Fibroblast of the conjunctiva (primary cell): ENCODE data around the gene MORN4.
"Not testable (repeated sequence)": the region's sequence is repeated elsewhere in the genome, so short reads cannot be mapped to it uniquely, and the experiment has no call there.

Source experiments
- DNase-seq: peaks from one replicate; pipeline ENCODE4 v3.0.0-alpha.2; 2010; ENCODE audit warnings: low read depth

Gene MORN4

DNA sequence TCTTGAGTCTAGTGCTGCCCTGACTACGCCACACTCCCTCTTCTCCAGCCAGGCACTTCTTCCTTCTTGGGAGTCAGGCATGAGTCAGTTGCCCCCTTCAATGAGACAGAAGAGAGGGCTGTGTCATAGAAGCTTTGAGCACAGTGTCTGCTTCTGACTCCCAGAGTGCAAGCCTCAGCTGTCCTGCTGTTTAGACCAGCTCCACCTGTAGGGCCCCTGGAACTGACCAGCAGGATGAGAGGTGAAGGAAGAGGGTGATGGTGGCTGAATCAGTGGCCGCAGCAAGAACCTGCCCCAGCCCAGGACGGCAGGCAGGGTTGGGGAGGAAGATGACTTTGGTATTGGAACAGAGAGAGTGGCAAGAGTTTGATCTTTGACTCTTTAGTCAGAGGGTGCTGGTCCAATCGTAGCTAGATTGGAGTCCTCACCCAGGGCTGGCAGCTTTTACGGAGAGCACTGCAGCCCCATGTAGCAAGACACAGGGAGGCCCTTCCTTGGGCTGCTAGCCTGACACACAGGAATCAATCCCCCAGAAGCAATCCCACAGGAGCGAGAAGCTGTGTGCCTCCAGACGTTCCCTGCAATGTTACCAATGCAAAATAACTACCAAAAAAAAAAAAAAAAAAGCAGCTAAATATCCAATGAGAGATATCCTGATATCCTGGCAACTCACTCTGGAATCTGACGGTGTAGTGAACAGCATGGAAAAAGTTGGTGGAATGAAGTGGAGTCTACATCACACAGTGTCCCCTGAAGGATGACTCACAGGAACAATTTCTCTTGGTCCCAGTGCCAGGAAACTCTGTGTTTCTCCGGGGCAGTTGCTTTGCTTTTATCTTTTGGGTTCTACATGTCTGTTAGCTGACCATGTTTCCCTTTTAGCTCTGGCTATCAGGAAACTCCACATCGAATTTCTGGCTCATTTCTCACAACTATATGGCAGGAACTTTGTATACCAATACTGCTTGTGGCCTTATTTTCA, 36.9 kb downstream of the MORN4 start:
- DNase-seq = peak; percentile 52

DNA sequence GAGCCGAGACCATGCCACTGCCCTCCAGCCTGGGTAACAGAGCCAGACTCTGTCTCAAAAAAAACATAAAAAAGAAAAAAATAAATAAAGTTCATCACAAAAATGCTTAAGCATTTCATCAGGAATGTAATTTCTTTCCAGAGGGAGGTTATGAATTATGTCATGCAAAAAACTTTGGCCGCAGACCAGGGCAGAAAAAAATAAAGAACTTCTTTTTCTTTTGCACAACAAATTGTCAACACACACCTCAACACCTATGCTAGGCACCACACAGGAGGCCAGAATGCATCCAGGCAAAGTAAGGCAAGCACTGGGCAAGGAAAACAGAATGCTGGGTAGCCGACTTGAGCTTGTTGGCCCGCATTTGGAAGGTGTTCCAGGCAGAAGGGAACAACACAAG, 39.9 kb downstream of the MORN4 start:
- DNase-seq = no peak

DNA sequence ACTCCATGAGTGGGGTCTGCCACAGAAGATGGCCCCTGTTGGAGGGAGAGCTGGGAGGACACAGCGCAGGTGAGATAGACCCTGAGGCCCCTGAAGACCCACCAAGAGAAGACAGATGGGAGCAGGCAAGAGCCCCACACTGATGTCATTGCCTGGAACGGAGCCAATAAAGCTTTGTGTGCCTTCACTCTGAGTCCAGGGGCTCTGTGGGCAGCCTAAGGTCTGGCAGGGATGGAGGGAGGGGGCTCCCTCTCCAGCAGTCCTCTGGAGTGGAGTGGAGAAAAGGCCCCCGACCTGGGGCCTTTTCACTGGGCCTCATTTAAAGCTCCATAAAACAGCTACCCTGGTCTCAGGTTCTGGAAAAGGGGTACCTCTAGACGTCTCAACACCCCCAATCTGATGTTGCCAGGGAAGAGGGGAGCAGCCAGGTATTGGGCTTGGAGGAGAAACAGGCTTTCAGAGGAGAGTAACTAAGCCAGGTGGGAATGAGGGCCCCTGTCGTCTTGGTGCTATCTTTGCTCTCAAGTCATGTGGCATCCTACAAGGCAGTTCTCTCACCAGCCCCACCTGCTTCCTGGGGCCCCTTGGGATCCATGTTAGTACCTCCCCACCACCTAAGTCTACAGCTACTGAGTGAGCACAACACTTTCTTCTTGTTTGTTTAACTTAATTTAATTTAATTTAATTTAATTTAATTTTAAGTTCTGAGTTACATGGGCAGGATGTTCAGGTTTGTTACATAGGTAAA, 42.4 kb downstream of the MORN4 start:
- no peak for DNase-seq

DNA sequence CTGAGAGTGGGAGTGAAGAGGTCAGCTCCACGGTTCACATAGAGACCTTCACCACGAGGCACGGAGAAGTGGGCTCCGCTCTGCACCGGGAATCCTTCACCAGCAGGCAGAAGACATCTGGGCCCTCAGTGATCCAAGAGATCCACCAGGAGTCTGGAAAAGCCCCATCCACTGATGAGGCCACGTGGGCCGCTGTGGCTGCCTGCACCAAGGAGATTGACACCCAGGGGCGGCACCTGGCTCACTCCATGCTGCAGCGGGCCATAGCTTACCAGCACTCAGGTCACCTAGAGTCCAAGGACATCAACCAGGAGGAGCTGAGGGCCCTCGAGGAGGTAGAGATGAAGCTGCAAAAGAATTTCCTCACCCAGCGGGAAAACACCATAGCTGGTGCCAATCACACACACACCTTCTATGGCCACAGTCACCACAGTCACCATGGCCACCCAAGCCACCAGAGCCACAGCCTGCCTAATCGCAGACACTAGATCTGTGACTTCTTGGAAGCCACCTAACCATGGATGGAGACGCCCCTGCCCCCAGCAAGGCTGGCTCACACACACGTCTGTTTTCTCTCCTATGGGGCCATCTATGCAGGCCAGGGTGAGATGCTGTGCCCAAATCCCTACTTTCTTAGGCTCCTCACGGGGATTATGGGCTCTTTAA, 43.1 kb downstream of the MORN4 start:
- no peak for DNase-seq

DNA sequence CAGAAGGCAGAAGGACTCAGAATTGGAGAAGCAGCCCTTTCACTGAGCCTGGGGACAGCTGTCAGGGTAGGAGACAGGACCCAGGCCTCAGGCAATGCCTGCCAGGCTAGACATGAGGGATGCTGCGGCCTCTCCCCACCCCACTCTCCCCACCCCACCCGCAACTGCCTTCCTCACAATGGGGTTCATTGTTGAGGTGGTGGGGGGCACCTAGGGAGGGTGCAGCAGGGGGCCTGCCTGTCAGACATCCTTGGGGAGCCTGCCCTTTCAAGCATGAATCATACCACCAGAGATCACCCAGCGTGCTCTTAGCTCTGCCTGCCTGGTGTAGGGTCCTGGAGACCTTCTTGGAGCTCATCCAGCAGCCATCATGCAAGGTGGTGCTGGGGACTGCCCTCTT, 43.8 kb downstream of the MORN4 start, which contains the start of gene C10orf62:
Gene C10orf62 (plus strand): TSS at position 243 of the 400 bp plus-strand sequence. CDS start 177 bp downstream, outside the sequence.
- DNase-seq = no peak

DNA sequence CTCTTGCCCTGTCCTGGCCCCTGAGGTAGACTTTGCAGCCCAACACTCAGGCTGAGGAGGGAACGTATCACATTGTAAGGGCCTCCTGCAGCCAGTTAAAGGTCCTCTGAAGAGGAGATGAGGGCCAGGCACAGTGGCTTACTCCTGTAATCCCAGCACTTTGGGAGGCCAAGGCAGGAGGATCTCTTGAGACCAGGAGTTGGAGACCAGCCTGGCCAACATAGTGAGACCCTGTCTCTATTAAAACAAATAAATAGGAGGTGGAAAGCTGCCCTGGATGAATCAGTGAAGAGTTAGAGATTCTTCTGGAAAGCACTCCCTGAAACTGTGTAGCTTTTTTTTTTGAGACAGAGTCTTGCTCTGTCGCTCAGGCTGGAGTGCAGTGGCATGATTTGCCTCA, 46.1 kb downstream of the MORN4 start:
- no peak for DNase-seq

DNA sequence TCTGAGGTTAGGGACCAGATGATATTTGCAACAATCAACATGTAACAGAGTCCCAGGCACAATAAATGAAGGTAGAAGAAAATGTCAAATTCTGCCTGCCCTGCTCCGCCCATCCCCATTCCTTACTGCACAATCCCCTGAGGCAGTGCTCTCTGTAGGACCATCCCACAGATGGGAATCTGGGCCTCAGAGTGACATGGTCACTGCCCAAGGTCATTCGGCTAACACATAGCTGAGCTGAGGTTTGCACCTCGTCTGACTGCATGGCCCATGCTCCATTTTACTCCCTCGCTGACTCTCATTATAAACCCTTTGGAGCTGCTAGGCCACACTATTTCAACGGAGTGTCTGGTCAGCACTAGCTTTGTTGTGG, 47.9 kb downstream of the MORN4 start:
- no peak for DNase-seq

DNA sequence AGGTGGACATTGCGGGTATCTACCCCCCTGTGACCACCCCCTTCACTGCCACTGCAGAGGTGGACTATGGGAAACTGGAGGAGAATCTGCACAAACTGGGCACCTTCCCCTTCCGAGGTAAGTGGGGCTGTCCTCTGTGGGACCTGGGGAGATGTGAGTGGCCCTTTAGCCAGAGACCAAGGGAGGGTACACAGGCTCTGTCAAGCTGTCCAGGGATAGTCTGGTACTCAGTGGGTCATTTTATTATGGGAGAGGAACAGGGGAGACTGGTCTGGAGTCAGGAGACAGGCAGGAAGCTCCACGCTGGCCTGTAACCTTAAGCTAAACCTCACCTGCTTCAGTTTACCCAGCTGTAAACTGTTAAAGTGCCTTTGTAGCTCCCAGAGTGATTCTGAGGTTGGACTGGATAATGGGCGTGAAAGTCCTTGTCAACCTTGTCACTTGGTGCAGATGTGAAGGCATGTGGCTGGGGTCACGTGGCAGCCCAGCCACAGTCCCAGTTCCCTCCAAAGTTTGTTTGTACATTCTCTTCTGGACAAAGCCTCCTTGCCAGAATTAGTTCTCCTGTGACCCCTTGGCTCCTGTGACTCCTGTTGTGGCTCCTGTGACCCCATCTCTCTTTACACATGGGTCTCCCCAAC, 48.4 kb downstream of the MORN4 start:
- DNase-seq = no peak

DNA sequence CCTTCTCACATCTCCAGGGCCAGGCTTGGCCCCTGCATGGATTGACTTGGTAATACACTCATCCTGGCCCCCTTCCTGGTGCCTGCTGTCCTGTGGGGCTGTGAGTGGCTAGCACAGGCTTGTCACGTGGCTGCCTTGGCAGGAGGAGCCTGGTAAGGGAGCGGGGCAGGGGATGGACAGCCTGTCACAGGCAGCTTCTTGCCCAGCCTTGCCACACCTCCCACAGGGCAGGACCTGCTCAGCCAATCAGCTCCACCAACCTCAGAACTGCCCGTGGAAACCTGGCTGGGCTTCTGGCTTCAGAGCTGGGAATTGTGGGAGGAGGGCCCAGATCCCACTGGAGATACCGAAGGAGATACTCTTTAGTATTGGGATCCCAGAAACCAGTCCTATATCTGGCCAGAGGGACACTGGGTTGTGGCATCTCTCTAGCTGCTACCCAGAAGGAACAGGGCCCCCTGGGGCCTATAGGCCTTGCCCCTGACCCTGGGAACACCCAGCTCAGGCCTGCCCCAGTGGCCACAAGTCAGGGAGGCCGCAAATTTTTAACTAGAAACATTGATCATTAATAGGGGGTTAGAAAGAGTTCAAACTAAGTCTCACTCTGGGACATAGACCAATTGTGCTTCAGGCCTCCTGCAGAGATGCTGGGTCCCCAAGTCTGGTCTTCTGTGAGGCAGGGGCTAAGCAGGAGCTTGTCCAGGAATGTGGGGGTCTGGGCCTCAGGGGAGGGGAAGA, 49.1 kb downstream of the MORN4 start, which contains the start of gene HOGA1:
Gene HOGA1 (plus strand): TSS at position 330 of the 738 bp plus-strand sequence. CDS start 315 bp downstream, at position 645.
- DNase-seq = peak; percentile 65

DNA sequence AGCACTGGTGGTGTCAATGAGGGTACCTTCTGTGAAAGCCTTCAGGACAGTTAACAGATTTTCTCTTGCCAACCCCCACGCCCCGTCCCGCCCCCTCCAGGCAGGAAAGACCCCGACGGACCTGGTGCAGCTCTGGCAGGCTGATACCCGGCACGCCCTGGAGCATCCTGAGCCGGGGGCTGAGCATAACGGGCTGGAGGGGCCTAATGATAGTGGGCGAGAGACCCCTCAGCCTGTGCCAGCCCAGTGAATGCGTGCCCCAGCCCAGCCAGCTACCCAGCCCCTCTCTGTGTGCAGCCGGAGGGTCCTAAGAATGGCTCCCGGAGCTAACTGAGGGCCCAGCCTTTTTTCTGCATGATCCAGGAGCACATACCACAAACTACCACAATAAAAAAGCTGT, 49.8 kb downstream of the MORN4 start:
- DNase-seq = no peak

DNA sequence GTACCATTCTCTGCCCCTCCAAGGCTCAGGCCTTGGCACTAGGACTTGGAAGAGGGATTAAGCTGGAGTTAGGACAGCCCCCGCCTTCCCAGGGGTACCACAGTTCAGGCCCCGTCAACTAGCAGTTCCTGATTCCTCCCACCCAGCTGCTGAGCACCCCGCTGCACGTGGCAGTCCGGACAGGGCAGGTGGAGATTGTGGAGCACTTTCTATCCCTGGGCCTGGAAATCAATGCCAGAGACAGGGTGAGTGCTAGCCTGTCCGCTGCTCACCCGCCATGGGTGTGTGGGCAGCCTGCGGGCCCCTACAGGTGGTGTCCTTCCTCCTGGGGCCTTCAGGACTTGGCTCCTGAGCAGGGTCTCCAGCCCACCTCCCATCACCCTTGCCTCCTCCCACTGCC, 51.1 kb downstream of the MORN4 start:
- no peak for DNase-seq

DNA sequence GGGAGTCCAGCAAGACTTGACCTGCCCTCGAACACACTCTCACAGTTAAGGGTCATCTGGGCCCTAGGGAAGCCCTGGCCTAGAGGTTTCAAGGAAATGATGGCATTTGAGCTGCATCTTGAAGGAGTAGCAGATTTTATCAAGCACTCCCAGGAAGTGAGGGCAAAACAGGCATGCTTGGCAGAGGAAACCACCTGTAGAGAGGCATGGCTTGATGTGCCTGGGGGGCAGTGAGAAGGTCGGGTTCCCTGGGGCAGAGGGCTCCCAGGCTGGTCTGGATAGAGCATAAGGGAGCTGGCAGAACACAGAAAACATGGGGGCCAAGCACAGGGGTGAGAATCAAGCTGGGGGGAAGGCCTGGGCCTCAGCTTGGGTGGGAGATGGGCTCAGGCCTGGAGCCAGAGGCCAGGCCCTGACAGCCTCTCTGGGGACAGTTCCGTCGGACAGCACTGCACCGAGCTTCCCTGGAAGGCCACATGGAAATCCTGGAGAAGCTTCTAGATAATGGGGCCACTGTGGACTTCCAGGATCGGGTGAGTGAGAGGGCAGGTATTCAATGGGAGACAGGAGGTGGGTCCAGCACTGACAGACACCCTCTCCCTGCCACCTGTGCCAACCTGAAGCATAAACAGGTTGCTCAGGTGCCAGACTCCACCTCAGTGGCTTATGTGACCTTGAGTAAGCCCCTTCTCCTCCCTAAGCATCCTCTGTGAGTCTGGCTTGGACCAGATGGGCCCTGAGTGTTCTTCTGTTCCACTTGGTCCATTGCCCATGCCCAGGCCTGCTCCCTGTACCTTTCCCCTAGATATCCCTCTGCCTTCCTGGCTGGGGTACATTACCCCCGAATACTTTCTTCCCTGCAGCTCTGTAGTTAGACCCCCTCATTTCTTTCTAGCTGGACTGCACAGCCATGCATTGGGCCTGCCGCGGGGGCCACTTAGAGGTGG, 52.6 kb downstream of the MORN4 start:
- no peak for DNase-seq

DNA sequence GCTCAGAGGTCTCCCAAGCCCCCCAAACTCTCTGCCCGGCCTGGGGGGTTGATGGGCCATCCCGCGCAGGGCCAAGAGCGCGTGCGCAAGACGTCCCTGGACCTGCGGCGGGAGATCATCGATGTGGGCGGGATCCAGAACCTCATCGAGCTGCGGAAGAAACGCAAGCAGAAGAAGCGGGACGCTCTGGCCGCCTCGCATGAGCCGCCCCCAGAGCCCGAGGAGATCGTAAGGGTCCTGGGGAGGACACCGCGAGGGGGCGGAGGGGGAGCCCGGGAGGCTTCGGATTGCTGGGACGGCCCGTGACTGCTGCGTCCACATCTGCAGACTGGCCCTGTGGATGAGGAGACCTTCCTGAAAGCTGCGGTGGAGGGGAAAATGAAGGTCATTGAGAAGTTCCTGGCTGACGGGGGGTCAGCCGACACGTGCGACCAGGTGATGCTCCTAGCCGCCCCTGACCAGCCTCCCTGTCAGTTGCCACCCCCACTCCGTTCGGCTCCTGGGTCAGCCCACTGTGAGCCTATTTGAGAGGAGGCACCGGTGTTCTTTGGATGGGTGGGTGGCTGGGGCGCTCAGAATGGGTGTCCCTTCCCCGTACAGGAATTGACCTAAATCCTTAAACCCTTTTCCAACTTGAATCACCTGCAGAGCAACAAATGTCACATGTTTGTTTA, 55.0 kb downstream of the MORN4 start:
- DNase-seq = no peak

DNA sequence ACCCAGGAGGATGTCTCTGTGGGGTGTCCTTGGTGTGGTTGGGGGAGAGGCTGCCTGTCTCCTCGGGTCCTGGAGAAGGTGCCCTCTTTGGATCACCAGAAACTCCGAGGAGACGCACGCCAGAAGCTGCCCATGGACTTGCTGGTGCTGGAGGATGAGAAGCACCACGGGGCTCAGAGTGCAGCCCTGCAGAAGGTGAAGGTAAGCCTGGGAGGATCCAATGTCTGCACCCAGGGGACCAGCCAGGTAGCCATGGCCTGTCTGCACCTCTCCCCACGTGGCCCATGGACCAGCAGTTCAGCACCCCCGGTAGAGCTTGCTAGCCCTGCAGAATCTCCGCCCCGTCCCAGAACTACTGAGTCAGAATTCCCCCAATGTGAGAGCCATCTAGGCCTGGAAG, 55.6 kb downstream of the MORN4 start:
- DNase-seq = no peak

DNA sequence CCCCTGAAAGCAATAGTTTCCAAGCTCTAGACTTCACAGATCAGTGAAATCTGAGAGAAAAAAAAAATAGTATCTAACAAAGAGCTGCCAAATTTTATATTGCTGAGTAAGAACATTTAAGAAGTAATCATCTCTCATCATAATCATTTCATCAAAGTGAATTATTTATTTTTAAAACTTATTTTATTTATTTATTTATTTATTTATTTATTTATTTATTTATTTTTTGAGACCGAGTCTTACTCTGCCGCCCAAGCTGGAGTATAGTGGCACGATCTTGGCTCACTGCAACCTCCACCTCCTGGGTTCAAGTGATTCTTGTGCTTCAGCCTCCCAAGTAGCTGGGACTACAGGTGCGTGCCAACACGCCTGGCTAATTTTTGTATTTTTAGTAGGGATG, 56.8 kb downstream of the MORN4 start:
- DNase-seq = not testable (repeated sequence)

DNA sequence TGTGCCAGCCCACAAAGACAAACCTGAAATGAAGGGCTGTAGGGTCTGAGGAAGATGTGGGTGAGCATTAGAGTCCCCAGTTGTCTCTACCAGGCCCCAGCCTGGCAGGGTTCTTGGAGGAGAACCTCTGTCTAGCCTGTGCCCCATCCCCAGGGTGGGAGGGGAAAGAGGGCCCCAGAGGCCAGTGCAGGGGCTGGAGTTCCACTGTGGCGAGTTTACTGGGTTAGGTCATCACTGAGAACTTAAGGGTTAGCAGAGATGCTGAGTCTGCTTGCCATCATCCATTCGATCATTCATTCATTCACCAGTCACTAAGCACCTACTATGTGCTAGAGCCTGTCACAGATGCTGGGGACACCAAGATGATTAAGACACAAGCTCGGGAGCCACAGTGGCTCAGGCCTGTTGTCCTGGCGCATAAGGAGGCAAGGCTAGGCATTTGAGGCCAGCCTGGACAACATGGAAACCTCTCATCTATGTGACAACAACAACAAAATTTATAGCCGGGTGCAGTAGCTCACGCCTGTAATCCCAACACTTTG, 58.1 kb downstream of the MORN4 start:
- no peak for DNase-seq

DNA sequence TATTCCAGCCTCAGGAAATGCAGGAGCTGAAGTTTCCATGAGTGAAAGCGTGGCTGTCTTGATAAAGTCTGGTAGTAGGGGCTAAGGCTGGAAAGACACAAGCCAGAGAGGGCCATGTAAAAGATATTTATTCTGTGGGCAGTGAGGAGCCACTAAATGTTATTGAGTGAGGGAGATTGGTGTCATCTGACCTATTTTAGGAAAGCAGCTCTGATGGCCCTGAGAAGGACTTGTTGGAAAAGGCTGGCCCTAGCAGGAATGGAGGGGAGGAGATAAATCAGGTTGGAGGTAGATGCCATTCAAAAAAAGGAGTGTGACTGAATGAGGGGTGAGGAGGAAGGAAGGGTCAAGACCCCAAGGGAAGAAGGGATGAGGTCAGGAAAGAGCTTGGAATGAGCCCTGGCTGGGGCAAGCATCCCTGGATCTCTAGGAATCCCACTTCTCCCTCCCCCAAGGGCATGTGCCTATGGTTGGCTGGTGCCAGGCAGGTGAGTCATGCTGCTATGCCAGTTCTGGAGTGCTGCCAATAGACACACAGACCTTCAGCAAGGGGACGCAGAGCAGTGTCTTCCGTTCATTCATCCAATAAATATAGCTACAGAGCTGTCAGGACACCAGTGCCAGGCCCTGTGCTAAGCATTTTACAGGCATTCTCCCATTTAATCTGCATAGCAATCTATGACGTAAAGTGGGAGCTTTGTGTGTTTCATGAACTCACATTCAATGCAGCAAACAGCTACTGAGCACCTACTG, 58.8 kb downstream of the MORN4 start:
- DNase-seq = peak; percentile 27

DNA sequence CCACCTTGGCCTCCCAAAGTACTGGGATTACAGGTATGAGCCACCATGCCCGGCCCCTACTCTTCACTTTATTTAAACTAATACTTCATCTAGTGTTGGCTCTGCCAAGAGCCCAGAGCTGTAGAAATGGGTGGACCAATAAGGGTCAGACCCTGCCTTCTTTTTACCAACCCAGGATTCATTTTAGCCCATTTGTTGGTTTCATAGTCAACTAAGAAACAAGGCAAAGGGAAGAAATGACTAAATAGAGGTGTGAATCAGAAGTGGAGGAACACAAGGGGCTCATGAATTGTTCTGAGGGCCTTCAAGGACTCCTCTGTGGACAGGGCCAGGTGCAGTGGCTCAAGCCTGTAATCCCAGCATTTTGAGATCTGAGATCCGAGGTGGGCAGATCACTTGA, 59.6 kb downstream of the MORN4 start:
- DNase-seq = no peak
